Prostate gland (tissue), 2 donors: ENCODE data around the gene COL4A1. TPM values are rescaled to one million over a fixed set of nuclear protein-coding genes. Genes with fewer than 3 reads are reported as not detected.

Experiments
- DNase-seq: peaks from one replicate; pipeline ENCODE4 v3.0.0-alpha.2; 2019; ENCODE audit warnings: low spot score
- H3K27ac ChIP-seq, 2 donors: fragments of 200-600 bp; sonication (generic); 2 replicates each; pipeline ENCODE4 v1.5.1; 2017 to 2019
- H3K27me3 ChIP-seq: fragments of 200-600 bp; sonication (generic); replicated peaks from 2 replicates; pipeline ENCODE4 v1.5.1; 2019; ENCODE audit not compliant: insufficient read depth
- H3K36me3 ChIP-seq, 2 donors: fragments of 200-600 bp; sonication (generic); 1 replicate in 1 of 2; 2 replicates in 1 of 2; pipeline versions ENCODE4 v1.5.1 to v1.8.1; 2017 to 2019
- H3K4me1 ChIP-seq: fragments of 200-600 bp; sonication (generic); replicated peaks from 2 replicates; pipeline ENCODE4 v1.5.1; 2019
- H3K4me3 ChIP-seq, 2 donors: fragments of 200-600 bp; sonication (generic); 2 replicates each; pipeline ENCODE4 v1.5.1; 2017 to 2019
- H3K9me3 ChIP-seq: fragments of 200-600 bp; sonication (generic); 2 replicates; pipeline ENCODE4 v1.5.1; 2017
- CTCF ChIP-seq, 4 experiments: fragments of 200-600 bp in 2 of 4; fragments of 450-650 bp in 2 of 4; sonication (generic) in 2 of 4; IDR thresholded peaks; 1 replicate in 3 of 4; 2 replicates in 1 of 4; pipeline ENCODE4 v1.5.1; 2016 to 2019; ENCODE audit warnings: antibody characterized with exemption in 4 of 4, mild to moderate bottlenecking in 2 of 4, moderate library complexity in 2 of 4
- POLR2A ChIP-seq: fragments of 450-650 bp; IDR thresholded peaks from one replicate; pipeline ENCODE4 v1.6.1; 2016; ENCODE audit warnings: antibody characterized with exemption, mild to moderate bottlenecking
- POLR2AphosphoS5 ChIP-seq: sonication (generic); formaldehyde crosslinking; IDR thresholded peaks from one replicate; pipeline ENCODE4 v1.6.1; 2017; ENCODE audit warnings: antibody characterized with exemption
- WGBS: methylation state at CpG from one replicate; pipeline ENCODE4 v1.1.5; 2018; 5-methylcytosine and 5-hydroxymethylcytosine counted together
- intact Hi-C: fragments of 100-400 bp; cut with DNase I; formaldehyde crosslinking; loops from one replicate; pipeline ENCODE4 v1.14.2; 2022
- total RNA-seq, 2 donors: library from RNA; depleted of rRNA; stranded (reverse); fragments of >200 nt; gene quantifications; one replicate each; pipeline ENCODE4 v1.1.0, GENCODE V29; 2016

The COL4A1 gene
- total RNA-seq, 2 donors from 2014 or later: 37.3 to 132 TPM

- no peak for DNase-seq
- Histone ChIP-seq H3K36me3 (no peaks in the 10 kb centered on the region), H3K4me1 (no peaks in the 10 kb centered on the region), H3K27me3 (no peaks in the 10 kb centered on the region), H3K27ac (peak overlapping the region; percentile 46 to 47), H3K4me3 (no peak overlapping the region), H3K9me3 (no peaks in the 10 kb centered on the region)
- intact Hi-C loops: no loop called here
- no peak for TF ChIP-seq CTCF (IDR thresholded peaks at IDR 0.05)
- no peak for TF ChIP-seq POLR2A
- no peak for TF ChIP-seq POLR2AphosphoS5
- WGBS: 71% methylated on average over 30 of the region's 33 CpGs
Observed at GRCh38 chr13:110298505-110299282, 8.3 kb downstream of the COL4A1 start.

GRCh38 chr13:110297766-110298504 is 9.0 kb downstream of the COL4A1 start:
- H3K27me3 ChIP-seq: no peaks in the 10 kb centered on the region
- TF ChIP-seq POLR2A (no peak), CTCF (IDR thresholded peaks at IDR 0.05) (no peak), POLR2AphosphoS5 (no peak)
- peak overlapping the region; percentile 46 to 47 for H3K27ac ChIP-seq
- no peaks in the 10 kb centered on the region for H3K4me1 ChIP-seq
- 71% methylated on average over 12 of the region's 12 CpGs for WGBS
- no peaks in the 10 kb centered on the region for H3K36me3 ChIP-seq
- no peak for DNase-seq
- intact Hi-C loops: no loop called here
- H3K4me3 ChIP-seq: no peak overlapping the region
- H3K9me3 ChIP-seq: no peaks in the 10 kb centered on the region

GRCh38 chr13:110297011-110297410 is 9.9 kb downstream of the COL4A1 start:
- intact Hi-C loops: no loop called here

GRCh38 chr13:110294622-110295021 is 12.3 kb downstream of the COL4A1 start:
- Histone ChIP-seq H3K4me3 (no peak overlapping the region), H3K36me3 (no peaks in the 10 kb centered on the region), H3K27me3 (no peaks in the 10 kb centered on the region), H3K4me1 (no peaks in the 10 kb centered on the region), H3K9me3 (no peaks in the 10 kb centered on the region), H3K27ac (peak overlapping the region in 1 of 2 donors; percentile 28)
- TF ChIP-seq POLR2A (no peak), CTCF (IDR thresholded peaks at IDR 0.05) (no peak), POLR2AphosphoS5 (no peak)
- intact Hi-C loops: loop anchor here (5.0 kb wide), 1 partner anchor 47 kb away; no protein-coding TSS in a partner anchor
- no peak for DNase-seq

More at GRCh38 chr13:110297011-110297410, 9.9 kb downstream of the COL4A1 start:
- DNase-seq: no peak
- no peaks in the 10 kb centered on the region for H3K9me3 ChIP-seq
- no peaks in the 10 kb centered on the region for H3K4me1 ChIP-seq
- H3K4me3 ChIP-seq: no peak overlapping the region
- H3K27ac ChIP-seq: no peak overlapping the region
- TF ChIP-seq POLR2A (no peak), POLR2AphosphoS5 (no peak), CTCF (IDR thresholded peaks at IDR 0.05) (no peak)
- H3K36me3 ChIP-seq: no peaks in the 10 kb centered on the region
- no peaks in the 10 kb centered on the region for H3K27me3 ChIP-seq
- WGBS: 82% methylated on average over 6 of the region's 6 CpGs
